MM.1S (cell line): ENCODE results near the gene CEACAM18.

ENCODE experiments used
- EZH2 ChIP-seq: fragments of 300-600 bp; sonication (generic); optimal IDR thresholded peaks from 2 replicates; pipeline ENCODE3; 2017; ENCODE audit warnings: low read depth, mild to moderate bottlenecking, antibody characterized with exemption, low read length, mixed read lengths
- EZH2phosphoT487 ChIP-seq: fragments of 300-600 bp; sonication (generic); IDR thresholded peaks from 2 replicates; pipeline ENCODE4 v1.6.1; 2018; ENCODE audit warnings: antibody characterized with exemption, low read length
- TF ChIP-seq, protein P1 (sequence below): fragments of 300-600 bp; sonication (generic); IDR thresholded peaks from 2 replicates; pipeline ENCODE4 v1.5.1; 2016; ENCODE audit warnings: antibody characterized with exemption, low read length, mixed read lengths

DNA sequence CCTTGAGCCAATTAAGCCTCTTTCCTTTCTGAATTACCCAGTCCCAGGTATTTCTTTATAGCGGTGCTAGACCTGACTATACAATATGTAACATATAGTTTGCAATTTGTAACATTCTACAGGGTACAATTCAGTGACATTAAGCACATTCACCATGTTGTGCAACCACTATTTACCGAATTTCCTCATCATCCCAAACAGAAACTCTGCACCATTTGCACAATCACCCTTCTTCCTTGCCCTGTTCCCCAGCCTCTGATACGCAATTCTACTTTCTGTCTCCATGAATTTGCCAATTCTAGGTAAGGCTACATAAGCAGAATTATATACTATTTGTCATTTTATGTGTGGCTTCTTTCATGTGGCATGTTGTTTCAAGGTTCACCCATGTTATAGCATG is 47.2 kb upstream of the CEACAM18 start:
- TF ChIP-seq EZH2, result no peak
- TF ChIP-seq EZH2phosphoT487, result no peak
- TF ChIP-seq, protein P1, sequence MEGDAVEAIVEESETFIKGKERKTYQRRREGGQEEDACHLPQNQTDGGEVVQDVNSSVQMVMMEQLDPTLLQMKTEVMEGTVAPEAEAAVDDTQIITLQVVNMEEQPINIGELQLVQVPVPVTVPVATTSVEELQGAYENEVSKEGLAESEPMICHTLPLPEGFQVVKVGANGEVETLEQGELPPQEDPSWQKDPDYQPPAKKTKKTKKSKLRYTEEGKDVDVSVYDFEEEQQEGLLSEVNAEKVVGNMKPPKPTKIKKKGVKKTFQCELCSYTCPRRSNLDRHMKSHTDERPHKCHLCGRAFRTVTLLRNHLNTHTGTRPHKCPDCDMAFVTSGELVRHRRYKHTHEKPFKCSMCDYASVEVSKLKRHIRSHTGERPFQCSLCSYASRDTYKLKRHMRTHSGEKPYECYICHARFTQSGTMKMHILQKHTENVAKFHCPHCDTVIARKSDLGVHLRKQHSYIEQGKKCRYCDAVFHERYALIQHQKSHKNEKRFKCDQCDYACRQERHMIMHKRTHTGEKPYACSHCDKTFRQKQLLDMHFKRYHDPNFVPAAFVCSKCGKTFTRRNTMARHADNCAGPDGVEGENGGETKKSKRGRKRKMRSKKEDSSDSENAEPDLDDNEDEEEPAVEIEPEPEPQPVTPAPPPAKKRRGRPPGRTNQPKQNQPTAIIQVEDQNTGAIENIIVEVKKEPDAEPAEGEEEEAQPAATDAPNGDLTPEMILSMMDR, result no peak
